GM20431 (cell line): Measurements from ENCODE around the gene HSPBP1.

ENCODE experiments used
- in situ Hi-C: fragments of 300-500 bp; cut with MseI, MboI; formaldehyde crosslinking; loops from one replicate; pipeline ENCODE4 v1.15.0; 2020; ENCODE audit warnings: low sequenced_read_pairs; ENCODE audit not compliant: unreplicated experiment

The HSPBP1 gene

DNA sequence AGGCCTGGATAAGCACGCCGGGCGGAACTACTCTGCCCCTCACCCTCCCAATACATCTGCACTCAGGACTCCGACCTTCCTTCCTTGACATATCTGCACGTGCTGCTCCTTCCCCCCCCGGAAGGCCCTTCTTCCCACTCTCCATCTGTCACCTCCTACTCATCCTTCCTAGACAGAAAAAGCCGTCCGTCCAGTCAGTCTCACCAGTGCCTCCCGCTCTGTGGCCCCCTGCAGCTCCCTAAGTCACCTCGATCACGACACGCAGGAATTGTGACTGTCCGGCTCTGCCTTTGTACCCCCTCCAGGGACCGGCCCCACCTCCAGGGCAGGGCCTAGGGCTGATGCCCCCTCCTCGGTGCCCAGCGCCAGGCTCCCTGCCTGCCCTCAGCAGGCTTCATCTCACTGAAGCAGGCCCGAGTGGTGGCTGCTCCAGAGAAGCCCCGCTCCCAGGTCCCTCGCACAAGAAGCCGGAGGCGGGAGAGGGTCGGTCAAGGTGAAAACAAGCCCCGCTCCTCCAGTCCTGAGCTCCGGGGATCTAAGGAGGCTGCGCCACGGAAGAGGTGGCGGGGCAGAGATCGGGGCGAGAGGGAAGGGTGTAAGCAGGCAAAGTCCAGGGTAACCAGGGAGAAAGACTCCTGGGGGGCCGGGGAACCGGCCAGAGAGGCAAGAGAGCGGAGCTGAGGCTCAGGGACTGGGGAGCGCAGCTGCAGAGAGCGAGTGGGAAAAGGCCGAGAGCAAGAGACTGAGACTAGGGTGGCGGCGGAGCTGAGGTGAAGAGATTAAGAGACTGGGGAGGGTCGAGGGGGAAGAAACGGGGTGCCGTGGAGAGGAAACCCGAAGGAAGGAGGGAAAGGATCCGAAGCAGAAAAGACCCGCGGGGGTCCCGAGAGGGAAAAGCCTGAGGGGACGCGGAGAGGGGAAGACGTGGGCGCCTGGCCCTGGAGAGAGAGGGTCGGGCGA is 22.2 kb downstream of the HSPBP1 start:
- in situ Hi-C loops: no loop called here

DNA sequence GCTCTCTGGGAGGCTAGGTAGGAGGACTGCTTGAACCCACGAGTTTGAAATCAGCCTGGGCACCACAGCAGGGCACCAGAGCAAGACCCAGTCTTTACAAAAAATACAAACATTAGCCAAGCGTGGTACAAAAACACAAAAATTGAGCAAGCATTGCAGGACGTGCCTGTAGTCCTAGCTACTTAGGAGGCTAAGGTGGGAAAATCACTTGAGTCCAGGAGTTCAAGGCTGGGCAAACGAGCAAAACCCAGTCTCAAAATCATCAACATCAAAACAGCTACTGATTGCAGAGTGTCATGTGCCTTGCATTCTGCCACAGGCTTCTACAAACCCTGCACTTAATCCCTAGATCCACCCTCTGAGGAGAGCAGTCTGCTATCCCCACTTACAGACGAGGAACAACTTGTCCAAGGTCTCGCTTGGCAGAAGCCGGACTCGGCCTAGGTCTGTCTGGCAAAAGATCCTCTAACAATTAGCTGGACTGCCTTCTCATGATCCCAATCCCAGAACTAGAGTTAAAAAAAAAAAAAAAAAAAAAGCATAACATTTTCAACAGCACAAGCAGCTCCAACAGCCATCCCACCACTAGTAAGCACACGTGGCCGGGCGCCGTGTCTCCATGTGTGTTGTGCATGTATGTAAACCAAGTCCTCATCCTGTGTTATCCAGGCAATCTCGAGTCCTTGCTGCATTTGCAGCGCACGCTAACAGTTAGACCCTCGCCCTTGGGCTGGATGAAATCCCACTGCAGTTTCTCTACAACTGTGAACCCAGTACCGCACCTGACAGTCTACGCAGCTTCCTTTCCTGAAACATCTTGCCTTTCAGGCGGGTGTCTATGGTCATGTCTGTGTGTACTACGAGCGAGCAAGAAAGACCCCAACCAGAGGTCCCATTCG is 23.1 kb downstream of the HSPBP1 start:
- in situ Hi-C loops: no loop called here

DNA sequence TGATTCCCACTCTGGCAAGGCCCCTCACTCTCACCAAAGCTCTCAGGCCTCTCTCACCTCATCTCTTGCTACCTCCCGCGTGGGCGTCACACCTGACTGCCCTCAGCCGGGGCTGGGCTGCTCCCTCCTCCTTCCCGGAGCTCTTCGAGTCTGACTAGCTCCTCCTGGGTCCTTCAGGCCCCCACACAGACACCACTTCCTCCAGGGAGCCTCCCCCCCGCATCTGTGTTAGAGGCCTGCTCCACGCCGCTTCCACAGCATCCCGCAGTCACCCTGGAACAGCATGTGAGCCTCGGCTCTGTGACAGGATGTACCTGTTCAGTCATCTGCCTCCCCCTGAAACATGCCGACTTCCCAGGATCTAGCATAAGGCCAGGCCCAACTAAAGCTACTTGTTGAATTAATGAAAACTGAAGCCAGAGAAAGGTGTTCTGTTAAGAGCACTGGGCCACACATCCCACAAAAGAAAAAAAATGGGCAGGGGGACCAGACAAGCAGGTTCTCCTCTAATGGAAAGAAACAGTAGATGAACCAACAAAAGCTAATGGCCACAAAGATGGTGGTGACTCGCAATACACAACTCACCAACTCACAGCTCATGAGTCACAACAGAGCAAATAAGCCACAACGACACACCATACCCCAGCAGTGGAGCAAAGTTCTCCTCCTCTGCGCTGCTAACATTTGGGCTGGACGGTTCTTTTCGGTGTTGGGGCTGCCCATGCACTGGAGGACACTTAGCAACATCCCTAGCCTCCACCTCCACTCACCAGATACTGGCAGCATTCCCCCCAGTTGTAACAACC is 24.1 kb downstream of the HSPBP1 start:
- in situ Hi-C loops: no loop called here

DNA sequence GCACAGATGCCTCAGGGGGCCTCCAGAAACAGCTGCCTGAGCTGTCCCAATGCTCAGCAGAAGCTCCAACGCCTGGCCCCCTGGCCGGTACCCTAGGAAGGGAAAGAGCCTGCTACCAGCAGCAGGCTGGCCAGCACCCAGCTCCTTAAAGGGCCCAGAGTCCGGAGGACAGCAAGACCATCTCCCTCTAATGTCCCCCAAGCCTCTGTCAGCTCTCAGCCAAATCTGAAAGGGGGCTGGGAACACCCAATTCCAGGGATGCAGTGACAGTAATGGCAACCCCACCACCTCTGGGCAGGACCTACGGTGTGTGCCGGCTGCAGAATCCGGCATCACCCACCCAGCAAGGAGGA is 25.3 kb downstream of the HSPBP1 start:
- in situ Hi-C loops: no loop called here

DNA sequence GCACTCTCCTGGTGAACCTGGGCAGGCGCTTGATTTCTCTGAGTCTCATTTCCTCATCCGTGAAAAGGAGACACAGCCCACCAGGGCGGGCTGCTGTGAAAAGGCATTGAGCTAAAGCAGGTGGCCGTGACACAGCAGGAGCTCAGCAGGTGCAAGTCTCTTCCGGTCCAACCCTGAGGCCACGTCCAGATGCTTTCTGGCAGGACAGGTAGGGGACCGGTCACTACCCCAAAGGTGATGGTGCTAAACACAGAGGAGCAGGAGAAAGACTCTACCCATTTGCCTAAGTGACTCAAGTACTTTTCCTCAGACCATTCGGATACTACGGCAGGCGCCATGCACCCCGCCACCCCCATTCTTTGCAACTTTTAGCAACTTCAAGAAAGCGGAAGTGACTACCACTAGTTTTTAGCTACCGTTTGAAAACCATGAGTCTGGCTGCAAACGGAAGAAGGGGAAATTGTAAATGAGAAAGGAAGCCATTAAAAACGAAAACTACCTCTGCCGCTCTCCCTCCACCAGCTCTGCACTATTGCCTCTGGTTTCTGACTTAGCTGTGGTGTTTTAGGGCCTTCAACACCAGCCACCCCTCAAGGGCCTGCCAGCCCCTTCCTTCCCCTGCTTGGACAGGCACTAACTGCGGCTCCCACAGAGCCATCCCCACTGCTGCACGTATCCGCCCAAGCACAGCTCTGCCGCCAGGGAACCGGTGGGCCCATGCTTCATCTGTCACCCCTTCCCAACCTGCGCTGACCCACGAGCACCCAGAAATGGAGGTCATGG is 25.9 kb downstream of the HSPBP1 start:
- in situ Hi-C loops: no loop called here

DNA sequence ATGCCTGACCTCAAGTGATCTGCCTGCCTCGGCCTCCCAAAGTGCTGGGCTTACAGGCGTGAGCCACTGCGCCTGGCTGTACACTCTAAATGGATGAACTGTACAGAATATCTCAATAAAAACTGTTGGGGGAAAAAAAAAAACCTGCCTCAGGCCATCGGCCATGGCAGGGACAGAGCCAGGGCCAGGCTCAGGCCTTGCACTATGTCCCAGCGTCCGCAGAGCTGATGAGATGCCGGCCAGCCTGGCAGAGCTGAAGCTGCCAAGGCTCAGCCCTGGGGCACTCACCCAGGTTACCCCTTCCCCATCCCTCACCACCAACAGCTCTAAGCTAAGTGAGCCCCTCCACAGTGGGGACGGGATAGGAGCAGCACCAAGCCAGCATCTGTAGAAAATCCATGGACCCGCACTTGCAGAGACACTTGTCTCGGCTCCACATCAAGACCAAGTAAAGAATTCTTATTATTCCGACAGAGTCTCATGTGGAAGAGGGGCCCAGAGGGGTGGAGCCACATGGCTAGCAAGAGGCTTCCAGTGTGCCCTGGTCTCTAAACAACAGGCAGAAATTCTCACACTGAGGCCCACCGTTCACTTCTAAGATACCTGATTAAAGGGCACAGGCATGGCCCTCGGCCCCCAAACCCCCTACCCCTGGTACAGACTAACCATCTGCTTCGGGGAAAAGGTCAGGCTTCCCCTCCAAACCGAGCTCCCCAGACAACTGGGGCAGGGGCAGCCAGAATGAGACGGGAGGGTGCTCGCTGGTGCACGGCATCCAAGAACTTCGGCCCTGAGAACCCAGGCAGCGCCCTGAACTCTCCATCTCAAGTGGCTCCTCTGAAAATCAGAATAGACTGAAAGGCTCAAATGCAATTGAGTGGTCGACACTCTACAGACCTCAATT is 26.9 kb downstream of the HSPBP1 start:
- in situ Hi-C loops: no loop called here

DNA sequence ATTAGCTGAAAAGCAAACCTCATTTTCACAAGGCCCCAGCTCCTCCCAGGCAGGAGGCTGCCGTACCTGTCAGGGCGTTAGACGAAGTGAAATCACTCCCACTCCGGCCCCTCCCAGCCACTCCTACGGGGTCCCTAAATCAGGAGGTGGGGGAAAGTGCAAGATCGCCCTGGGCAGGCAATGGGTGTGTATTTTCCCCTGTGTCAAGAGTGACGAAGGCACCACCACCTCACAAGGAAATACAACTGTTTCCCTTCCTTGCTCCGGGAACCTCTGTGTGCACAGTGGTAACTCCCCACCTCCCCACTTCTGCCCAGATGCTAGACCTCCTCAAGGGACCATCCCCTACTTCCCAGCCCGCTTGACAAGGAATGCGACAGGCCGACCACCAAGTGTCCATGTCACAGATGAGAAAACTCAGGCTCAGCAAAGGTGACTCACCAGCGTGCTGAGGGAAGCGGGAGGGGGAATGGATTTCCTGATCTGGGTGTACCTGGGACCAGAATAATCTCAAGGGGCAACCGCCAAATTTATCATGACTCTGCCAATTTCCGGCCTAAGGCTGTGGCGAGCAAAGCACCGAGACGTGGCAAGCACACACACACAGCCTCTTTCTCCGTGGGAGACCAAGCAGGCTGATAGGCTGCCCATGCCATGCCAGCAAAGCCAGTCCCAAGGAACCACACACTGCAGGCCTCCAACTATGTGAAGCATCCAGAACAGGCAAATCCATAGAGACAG is 28.4 kb downstream of the HSPBP1 start:
- in situ Hi-C loops: no loop called here

DNA sequence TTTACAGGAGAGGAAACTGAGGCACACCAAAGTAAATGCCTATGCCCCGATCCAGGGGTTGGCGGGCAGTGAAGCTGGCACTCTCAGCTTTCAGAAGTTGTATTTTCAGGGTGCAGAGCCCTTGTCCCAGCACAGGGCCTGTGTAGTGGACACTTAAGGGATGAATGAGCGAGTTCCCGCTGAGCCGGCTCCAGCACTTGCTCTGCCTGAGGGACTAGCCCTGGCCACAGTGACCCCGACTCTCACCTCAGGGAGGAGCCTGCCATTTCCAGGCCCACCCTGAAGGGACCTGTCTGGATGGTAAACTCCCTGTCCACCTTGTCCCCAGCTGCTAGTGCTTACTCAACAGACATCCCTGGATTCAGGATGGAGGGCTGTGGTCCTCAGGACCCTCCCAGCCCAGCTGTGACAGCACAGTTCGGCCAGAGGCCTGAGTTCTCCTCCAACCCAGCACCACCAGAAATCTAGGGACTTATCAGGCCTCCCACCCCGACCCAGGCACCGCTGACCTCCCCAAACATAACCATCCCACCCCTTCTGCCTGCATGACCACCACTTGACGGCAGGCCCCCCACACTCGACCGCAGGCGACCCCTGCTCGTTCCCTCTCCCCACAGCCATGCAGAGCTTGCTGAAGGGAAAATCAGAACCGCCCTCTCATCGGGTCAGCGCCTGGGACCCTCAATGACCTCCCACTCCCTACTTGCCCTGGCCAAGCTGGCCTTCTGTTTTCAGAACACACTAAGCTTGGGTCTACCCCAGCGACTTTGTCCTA is 29.5 kb downstream of the HSPBP1 start:
- in situ Hi-C loops: no loop called here

DNA sequence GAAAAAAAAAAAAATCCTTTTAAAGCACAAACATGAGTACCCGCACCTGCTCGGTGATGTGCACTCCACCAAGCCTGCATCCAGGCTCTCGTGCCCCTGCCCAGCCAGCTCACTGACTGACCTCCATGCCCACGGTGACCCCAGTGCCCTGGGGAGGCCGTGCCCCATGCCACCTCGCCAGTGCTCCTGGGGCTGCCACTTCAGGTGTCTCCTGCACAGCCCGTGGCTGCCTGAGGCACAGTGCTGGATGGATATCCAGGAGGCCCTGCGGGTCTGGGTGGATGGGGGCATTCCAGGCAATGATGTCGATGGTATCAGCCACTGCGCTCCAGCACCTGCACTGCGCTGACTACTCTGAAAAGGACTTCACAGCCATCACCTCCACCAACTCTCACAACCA is 30.1 kb downstream of the HSPBP1 start:
- in situ Hi-C loops: no loop called here

DNA sequence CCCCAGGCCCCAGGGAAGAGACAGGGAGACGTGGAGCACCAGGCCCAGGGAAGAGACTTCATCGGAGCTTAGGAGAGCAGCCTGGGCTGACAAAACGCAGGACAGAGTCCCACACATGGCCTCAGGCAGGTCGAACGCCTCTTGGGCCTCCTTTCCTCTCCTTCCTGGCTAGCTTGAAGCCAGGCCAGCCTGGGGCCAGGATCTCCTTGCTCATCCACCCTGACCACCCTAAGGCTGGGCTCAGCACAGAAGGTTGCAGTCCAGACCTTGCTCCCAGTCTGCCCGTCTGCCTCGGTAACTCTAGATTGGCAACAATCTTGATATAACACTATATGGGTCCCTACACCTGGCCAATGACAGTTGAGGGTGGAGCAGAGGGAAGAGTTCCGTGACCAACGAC is 31.2 kb downstream of the HSPBP1 start:
- in situ Hi-C loops: no loop called here

DNA sequence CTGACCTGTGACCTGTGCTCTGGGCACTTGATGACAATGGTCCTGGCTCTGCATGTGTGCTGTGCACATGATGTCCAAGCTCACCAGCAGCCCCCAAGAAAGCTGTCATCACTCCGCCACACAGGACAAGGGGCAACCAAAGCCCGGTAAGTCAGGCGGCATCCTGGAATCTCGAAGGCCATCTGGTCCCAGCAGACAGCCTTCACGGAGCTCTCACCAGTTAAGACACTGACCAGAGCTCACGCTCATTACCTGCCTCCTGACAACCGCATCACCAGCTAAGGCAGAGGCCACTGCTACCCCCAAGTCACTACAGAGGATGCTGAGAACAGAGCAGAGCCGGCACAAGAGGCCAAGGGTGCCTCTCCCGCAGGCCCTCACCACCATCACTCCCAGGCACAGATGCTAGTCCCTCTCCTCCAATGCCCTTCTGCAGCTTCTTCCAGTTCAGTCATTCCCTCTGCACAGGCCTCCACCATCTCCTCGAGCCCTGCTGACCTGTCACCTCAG is 31.7 kb downstream of the HSPBP1 start:
- in situ Hi-C loops: no loop called here

DNA sequence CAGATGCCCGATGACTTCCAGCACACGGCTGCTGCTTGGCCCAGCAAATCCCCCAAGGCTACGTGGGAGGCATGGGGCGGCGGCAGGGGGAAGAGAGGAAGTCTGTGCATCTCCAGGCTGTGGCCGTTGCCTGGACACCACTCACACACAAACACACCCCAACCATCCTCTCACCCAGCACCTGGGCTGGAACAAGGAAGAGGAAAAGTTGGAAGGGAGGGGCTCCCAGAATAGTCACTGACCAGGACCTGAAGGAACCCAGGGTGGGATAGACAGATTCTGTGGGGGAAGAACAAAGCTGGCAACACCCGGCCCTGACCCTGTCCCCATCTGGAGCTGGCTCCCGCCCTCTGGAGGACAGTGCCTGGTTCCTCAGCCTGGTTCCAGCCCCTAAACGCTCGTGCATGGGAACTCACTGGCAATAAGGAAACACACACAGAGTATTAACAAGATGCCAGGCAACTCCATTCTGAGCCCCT is 32.2 kb downstream of the HSPBP1 start:
- in situ Hi-C loops: no loop called here

DNA sequence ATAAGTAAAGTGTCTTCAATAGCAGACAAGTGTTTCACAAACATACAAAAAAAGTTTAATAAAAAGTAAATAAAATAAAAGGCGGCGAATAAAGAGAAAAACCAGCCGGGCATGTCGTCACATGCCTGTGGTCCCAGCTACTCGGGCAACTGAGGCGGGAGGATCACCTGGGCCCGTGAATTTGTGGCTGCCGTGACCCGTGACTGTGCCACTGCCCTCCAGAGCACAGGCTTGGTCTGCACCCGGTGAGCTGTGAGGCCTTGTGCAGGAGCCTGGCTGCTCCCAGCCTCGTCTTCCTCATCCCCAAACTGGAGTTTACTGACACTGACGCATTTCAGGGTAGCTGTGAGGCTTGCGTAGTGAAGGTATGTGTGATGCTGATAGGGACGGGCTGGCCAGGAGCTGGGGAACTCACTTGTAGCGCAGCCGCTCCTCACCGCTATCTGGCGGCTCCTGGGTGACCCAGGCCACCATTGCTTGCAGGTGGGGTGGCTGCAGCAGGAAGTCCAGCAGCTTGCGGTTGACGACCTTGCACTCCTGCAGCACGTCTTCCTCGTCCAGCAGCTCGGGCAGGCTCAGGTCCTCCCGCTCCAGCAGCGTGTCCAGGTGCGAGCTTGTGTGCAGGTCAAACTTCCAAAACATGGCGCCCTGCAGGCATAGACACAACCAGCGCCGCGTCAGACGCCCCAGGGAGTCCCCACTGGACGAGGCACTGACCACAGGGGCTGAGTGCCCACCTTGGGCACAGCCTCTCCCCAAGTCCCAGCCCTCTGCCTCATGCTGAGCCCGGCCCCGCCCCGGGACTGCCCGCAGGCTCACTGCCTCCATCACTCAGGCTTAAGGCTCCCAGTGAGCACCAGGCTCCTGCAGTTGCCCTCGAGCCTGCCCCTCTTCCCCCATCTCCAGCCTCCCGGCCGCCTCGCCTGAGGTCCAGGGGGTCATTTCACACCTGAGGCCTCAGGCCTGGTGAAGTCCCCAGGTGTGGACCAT is 33.2 kb downstream of the HSPBP1 start:
- in situ Hi-C loops: no loop called here

DNA sequence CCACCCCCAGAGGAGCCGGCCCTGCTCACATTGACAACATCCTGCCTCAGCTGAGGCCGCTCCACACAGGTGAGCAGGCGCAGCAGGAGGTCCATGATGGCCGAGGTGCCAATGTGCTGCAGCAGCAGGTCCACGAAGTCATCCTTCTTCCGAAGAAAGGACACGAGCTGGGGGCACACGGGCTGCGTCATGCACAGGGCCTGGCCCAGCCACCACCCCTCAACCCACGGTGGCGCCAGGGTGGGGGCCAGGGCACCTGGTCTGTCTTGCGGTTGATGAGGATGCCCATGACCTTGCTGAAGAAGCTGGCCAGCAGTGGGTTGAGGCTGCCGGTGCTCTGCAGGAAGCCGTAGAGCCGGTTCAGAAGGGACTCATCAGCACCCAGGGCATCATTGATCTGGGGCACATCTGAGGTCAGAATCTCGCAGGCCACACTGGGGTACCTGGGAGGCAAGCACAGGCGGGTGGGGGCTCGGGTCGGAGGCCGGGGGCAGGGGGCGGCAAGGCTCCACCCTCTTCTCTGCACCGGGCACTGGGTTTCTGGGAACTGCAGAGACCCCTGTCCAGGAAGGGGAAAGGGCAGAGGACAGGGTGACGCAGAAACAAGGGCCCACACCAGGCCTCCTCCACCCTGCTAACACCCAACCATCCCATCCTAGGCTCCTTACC is 34.5 kb downstream of the HSPBP1 start:
- in situ Hi-C loops: no loop called here

DNA sequence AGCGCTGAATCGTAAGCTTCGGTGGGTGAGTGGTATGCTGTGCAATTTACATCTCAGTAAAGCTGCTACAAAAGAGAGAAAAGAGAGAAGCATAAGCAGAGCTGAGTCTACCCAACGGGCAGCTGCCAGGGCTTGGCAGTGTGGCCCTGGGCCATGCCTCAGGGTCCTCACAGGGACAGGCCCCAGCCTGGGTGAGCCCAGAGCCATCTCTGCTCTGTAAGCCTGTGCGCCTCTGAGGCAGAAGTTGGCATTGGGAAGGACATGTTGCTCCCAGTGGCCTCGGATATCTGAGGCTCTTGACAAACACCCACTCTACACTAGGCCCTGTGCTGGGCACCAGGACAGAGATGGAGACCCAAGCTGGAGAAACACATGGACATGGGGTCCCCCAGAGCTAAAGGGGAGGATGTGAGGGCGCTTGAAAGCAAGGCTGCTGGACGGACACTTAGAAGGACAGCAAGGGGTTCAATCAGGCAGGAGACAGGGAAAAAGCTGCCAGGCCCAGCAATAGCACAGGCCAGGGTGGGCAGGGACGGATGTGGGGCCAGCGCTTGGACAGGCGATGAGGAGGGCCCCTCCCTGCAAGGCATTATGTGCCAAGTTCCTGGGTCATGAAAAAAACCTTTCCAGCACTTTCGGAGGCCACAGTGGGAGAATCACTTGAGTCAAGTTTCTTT is 35.8 kb downstream of the HSPBP1 start:
- in situ Hi-C loops: no loop called here
